NOMO-1 treated with dmso at 0.1 percent for 144 hours (cell line): ENCODE results near the gene GDPD3.
A peak's percentile ranks its signal among the peaks of the same experiment; 100 is the strongest.

ENCODE experiments used
- DNase-seq: peaks from one replicate; lab custom pipeline; 2025; ENCODE audit not compliant: unreplicated experiment; lab: John Stamatoyannopoulos, UW

Gene GDPD3

GRCh38 chr16:30096105-30096861 lies 17.1 kb downstream of the GDPD3 start, which contains the start of gene YPEL3:
TSS of gene YPEL3 (minus strand) at chr16:30096213. CDS start at chr16:30095482, 731 bp downstream.
- DNase-seq = peak; percentile 75

GRCh38 chr16:30095166-30096078 lies 17.9 kb downstream of the GDPD3 start:
- DNase-seq = no peak

GRCh38 chr16:30094541-30095165 lies 18.7 kb downstream of the GDPD3 start:
- DNase-seq = no peak

GRCh38 chr16:30092373-30093010 lies 20.8 kb downstream of the GDPD3 start:
- peak; percentile 97 for DNase-seq

- peak; percentile 90 for DNase-seq
Measured at GRCh38 chr16:30091474-30092372, 21.6 kb downstream of the GDPD3 start, which contains the start of gene TBX6. TSS of gene TBX6 (minus strand) at chr16:30091924. CDS start at chr16:30091193, 731 bp downstream.

- no peak for DNase-seq
Measured at GRCh38 chr16:30090610-30091331, 22.6 kb downstream of the GDPD3 start.

- DNase-seq = no peak
Measured at GRCh38 chr16:30088832-30089624, 24.3 kb downstream of the GDPD3 start.

- DNase-seq = no peak
Measured at GRCh38 chr16:30088237-30088831, 25.0 kb downstream of the GDPD3 start.

- DNase-seq = peak; percentile 89
Measured at GRCh38 chr16:30087181-30087898, 26.0 kb downstream of the GDPD3 start.

- no peak for DNase-seq
Measured at GRCh38 chr16:30086291-30087140, 26.8 kb downstream of the GDPD3 start.

GRCh38 chr16:30085820-30086219 lies 27.5 kb downstream of the GDPD3 start:
- DNase-seq = no peak

- DNase-seq = no peak
Measured at GRCh38 chr16:30085247-30085646, 28.1 kb downstream of the GDPD3 start.

GRCh38 chr16:30084816-30085159 lies 28.5 kb downstream of the GDPD3 start:
- DNase-seq = no peak

- no peak for DNase-seq
Measured at GRCh38 chr16:30084096-30084815, 29.1 kb downstream of the GDPD3 start.

GRCh38 chr16:30083216-30084055 lies 29.9 kb downstream of the GDPD3 start:
- no peak for DNase-seq
